ENCODE results near the gene TLR6.
A peak's percentile ranks its signal among the peaks of the same experiment; 100 is the strongest.
"Not testable (repeated sequence)": the region's sequence is repeated elsewhere in the genome, so short reads cannot be mapped to it uniquely, and the experiment has no call there.

TLR6 gene

DNA sequence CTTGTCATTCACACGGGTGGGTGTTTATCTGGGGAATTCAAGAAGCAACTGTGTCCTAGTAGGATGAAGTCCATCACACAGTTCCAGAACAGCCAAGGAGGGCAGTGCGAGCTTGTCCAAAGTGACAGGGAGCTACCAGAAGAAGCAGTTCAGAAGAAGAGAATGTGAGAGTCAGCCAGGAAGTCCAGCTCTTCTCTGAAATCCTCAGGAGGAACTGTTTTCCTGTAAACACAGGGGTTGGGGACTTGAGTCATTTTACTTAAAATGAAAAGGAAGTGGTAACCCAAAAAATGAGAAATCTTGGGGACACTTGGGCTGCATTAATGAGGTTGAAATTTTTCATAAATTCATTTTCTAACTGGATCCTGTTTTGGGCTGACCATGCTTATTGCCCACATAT is 65.6 kb downstream of the TLR6 start:
- no peak for DNase-seq (ENCODE audit: low read depth in 2 of 3, low spot score in 1 of 3)

DNA sequence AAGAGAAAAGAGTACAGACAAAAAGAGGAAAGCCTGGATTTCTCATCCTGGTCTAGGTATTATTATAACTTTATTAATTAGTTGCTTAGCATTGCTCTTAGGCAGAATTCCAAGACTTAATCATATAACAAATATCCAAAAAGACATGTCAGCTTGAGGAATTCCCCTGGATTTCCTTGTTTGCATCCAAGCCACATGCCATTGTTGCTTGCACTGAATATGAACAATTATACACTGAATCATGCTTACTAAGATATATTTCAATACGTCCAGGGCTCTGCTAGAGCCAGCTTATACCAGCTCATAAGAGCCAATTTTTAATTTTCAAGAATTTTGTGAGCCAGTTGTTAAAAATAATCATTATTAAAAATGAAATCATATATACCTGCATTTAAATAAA is 68.3 kb downstream of the TLR6 start:
- no peak for DNase-seq (ENCODE audit: low read depth in 2 of 3, low spot score in 1 of 3)

DNA sequence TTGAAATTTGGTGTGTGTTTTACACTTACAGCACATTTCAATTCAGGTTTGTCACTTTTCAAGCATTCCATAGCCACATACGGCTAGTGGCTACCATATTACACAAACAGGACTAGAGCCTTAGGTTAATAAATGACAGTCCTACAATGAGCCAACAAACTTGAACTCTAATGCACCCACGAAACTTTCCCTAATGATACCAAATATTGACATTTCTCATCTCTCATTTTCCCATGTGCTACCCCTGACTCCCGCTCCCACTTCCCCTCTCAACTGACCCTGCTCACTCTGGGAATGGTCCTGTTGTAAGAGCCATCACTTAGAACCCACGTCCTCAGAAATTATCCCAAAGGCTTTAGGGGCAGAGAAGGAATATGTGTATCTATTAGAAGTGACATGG is 68.9 kb downstream of the TLR6 start:
- DNase-seq (ENCODE audit: low read depth in 2 of 3, low spot score in 1 of 3) = no peak

DNA sequence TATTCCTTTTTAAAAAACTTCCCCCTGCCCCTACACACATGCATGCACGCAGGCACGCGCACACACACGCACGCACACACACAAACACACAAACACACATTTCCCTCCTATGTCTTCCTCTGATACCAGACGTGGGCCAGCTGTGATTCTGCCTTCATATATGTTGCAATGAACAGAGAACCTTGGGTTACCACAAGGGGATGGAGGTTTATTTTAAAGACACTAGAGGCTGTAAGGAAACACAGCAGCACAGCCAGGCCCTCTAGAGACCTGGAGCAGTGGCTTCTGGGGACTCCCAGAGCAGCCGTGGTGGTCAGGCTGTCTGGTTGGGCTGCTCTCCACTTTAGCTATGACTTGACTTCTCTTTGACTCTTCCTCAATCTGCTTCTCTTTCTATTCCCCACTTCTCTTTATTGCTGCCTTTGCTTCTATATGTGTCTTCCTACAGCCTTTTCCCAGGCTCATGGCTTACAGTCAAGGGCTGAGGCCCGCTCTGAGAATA is 70.7 kb downstream of the TLR6 start:
- no peak for DNase-seq (ENCODE audit: low read depth in 2 of 3, low spot score in 1 of 3)

DNA sequence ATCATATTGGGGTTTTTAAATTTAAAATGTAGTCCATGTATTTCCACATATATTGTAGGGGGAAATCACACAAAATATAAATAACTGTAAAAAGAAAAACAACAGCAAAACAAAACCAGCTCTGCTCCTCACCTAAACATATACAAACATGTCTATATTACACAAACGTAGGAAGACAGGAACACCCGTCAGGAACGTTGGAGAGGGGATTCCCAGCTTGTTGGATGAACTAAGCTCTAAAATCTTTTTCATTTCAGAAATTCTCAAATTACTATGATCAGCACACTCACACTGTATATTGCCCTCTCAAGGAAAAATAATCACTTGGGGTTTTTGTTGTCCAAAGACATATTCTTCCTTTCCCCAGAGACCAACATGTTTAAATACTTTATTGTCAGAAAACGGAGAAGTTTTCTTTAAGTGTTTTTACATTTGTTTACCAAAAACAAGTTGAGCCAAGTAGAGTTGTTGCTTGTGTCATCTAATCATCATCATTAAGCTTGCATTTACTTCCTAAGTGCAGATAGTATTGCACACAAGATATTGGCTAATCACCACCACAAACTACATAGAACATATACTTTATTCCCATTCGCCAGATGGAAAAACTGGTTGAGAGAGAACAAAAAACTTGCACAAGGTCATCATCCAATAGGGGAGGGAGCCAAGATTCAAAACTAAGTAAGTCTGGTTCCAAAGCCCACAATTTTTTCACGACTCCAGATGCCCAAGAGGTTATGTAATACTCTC is 71.4 kb downstream of the TLR6 start:
- no peak for DNase-seq (ENCODE audit: low read depth in 2 of 3, low spot score in 1 of 3)

DNA sequence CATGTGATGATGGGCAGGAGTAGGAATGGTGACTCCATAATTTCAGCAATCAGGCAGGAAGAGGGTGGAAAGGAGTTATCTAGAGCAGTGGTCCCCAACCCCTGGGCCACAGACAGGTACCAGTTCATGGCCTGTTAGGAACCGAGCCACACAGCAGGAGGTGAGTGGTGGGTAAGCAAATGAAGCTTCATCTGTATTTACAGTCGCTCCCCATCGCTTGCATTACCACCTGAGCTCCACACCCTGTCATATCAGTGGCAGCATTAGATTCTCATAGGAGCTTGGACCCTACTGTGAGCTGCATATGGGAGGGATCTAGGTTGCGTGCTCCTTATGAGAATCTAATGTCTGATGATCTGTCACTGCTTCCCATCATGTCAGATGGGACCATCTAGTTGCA is 72.5 kb downstream of the TLR6 start:
- no peak for DNase-seq (ENCODE audit: low read depth in 2 of 3, low spot score in 1 of 3)

DNA sequence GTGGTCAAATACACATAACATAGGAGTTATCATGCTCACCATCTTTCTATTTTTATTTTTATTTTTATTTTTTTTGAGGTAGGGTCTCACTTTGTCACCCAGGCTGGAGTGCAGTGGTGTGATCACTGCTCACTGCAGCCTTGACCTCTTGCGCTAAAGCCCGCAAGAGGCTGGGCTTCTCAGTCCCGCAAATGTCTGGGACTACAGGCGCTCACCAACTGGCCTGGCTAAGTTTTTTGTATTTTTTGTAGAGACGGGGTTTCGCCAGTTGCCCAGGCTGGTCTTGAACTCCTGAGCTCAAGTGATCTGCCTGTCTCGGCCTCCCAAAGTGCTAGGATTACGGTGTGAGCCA is 73.5 kb downstream of the TLR6 start:
- no peak for DNase-seq (ENCODE audit: low read depth in 2 of 3, low spot score in 1 of 3)

DNA sequence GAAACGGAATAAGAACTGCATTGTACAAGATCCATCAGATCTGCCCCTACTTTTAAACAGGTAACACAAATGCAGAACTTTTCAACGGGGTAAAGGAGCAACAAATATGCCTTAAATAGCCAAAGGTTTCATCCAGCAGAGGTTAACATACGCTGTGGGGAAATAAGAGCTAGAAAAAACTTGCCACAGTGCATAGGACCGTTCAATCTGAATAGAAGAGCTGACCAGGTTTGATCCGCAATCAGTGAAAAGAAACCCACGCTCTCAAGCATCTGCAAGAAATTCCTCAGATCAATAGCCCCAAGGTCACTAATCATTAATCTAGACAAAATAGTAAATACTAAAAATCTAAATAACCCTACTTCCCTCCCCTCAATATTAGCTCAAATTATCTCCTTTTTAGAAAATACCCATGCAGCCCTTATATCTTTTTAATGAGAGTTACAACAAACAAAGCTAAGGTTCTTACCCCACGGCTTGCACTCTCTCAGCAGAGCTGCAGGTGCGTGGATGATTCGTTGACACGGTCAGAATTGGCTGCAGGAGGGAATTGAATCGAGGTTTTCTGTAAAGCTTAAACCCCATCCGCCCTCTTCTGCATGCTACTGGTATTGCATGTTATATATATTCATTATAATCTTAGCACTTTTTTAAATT is 74.0 kb downstream of the TLR6 start, which contains the start of gene TLR10:
TLR10 (minus strand) TSS at position 539 of the 657 bp plus-strand sequence. CDS start 7,400 bp downstream, outside the sequence.
- peak in 1 of 3 donors; percentile 40 for DNase-seq (ENCODE audit: low read depth in 2 of 3, low spot score in 1 of 3)

DNA sequence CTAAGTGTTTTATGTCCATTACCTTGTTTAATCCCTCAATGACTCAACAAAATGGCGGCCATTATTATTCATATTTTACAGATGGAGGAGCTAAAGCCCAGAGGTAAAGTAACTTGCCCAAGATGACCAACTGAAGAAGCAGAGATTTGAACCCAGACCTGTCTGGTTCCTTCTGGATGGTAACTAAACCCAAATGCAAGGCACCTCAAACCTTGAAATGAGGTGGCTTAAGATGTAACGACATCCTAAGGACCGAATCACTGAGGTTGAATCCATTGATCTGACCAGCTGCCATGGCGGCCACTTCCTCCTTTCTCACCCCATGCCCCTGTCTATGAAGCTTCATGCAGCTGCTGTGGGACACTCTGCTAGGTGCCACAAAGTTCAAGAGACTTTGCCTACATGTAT is 74.8 kb downstream of the TLR6 start:
- no peak for DNase-seq (ENCODE audit: low read depth in 2 of 3, low spot score in 1 of 3)

DNA sequence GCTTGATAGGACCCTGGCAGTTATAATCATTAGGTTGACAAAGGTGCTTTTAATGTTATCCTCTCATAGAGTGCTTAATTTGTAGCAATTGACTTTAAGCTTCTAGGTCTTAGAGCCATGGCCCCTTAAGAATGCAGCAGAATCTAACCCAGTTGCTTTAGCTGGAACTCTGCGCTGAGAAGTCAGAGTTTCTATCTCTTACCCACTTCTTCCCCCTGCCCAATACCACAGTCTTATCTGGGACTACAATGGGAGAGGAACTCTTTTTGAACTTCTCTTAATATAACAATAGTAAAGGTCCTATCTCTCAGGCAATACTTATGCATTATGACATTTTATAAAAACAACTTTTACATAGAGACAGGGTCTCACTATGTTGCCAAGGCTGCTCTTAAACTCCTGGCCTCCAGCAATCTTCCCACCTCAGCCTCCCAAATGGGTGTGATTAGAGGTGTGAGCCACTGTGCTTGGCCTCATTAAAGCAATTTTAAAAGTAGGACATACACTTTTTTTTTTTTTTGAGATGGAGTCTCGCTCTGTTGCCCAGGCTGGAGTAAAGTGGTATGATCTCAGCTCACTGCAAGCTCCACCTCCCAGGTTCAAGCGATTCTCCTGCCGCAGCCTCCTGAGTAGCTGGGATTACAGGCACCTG is 75.7 kb downstream of the TLR6 start:
- DNase-seq (ENCODE audit: low read depth in 2 of 3, low spot score in 1 of 3) = no peak

DNA sequence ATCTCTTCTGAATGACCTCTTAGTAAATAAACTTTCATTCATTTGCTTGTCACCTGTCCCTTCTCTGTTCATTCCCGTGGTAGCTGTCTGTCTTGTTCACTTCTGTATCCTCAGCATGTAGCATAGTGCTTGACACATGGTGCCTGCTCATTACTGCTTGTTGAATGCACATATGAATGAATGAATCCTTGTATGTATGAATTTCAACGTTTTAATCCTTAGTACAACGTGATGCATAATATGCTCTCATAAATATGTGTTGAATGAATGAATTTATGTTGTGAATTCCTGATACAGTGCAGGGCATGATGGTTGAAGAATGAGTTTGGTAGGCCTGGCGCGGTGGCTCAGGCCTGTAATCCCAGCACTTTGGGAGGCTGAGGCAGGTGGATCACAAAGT is 76.8 kb downstream of the TLR6 start:
- DNase-seq (ENCODE audit: low read depth in 2 of 3, low spot score in 1 of 3) = no peak

DNA sequence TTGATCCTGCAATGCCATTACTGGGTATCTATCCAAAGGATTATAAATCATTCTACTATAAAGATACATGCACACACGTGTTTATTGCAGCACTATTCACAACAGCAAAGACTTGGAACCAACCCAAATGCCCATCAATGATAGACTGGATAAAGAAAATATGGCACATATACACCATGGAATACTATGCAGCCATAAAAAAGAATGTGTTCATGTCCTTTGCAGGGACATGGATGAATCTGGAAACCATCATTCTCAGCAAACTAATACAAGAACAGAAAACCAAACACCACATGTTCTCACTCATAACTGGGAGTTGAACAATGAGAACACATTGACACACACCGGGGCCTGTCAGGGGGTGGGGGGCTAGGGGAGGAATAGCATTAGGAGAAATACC is 78.7 kb downstream of the TLR6 start:
- not testable (repeated sequence) for DNase-seq (ENCODE audit: low read depth in 2 of 3, low spot score in 1 of 3)

DNA sequence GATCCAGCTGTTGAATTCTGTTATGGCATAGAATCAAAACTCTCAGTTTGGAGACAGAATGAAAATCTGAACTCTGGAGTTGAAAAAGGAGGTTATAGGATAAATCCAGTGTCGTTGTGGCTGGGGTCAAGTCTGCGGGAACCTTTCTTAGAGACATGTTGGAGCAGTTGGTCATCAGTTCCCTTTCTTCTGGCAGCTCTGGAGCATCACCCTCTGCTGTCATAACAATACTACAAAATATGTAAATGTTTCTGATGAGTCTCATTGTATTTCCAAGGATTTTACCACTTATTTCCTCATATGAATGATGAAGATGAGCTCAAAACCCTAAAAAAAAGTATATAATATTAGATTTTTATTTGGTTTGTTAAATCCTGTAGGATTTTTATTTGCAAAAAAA is 81.3 kb downstream of the TLR6 start:
- DNase-seq (ENCODE audit: low read depth in 2 of 3, low spot score in 1 of 3) = no peak

DNA sequence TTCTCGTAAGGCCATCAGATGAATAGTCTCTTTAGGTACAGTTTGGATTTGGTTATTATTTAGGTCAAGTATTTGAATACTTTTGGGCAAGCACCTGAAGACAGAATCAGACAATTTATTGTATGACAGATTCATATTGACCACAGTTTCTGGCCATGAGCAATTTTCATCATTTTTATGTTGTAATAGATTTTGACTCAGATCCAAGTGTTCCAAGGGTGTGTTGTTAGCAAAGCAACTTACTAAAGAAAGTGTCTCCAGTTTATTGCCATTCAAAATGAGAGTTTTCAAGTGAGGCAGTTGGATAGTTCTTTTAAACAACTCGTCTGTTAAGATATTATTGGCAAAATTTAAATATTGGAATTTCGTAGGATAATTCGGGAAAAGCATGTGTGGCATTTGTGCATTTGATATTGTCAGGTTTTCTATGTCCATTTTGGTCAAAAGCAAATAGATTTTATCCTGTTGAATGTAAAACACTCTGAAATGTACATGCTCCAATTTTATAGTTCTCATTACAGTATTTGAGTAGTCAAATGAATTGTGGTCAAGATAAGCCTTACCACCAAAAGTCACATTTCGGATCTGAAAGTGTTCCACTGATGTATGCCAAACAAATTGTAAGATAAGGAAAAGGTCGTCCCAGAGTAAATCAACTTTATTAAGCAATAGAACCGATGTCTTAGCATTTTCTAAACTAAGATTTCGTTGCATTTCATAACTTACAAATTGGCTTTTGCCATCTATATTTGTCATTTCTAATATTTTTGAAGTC is 82.2 kb downstream of the TLR6 start:
- no peak for DNase-seq (ENCODE audit: low read depth in 2 of 3, low spot score in 1 of 3)

All from stimulated activated CD4-positive, alpha-beta T cell treated with anti-CD3 and anti-CD28 coated beads, Interleukin-12 subunit alpha, Interleukin-12 subunit beta, amount 100 ng/mL, for 48 hours (primary cell).